Progenitor cell of endocrine pancreas (in vitro differentiated cells): ENCODE measurements around the gene CNTNAP4. TPM values are rescaled to one million over a fixed set of nuclear protein-coding genes. Genes with fewer than 3 reads are reported as not detected.

Experiments
- DNase-seq: peaks from one replicate; pipeline ENCODE4 v3.0.0; 2021; ENCODE audit warnings: low spot score; ENCODE audit not compliant: unreplicated experiment
- H3K27ac Mint-ChIP-seq: 2 replicates; pipeline ENCODE4 v1.8.0; 2021; ENCODE audit warnings: mild to moderate bottlenecking, moderate library complexity, mixed read lengths
- H3K27me3 Mint-ChIP-seq: 2 replicates; pipeline ENCODE4 v1.8.0; 2021; ENCODE audit warnings: mixed read lengths
- H3K36me3 Mint-ChIP-seq: 2 replicates; pipeline ENCODE4 v1.8.0; 2022; ENCODE audit warnings: mixed read lengths; ENCODE audit not compliant: insufficient read depth
- H3K4me1 Mint-ChIP-seq: 2 replicates; pipeline ENCODE4 v1.8.0; 2021; ENCODE audit warnings: low read depth, mixed read lengths
- H3K4me3 Mint-ChIP-seq: 2 replicates; pipeline ENCODE4 v1.8.0; 2021; ENCODE audit warnings: low read depth, mild to moderate bottlenecking, moderate library complexity, mixed read lengths
- H3K9me3 Mint-ChIP-seq: 2 replicates; pipeline ENCODE4 v1.8.0; 2021; ENCODE audit warnings: low read depth, mixed read lengths
- CTCF ChIP-seq: fragments of 200-600 bp; sonication (generic); IDR thresholded peaks from one replicate; pipeline ENCODE4 v1.5.0; 2021; ENCODE audit warnings: antibody characterized with exemption, mild to moderate bottlenecking; ENCODE audit not compliant: unreplicated experiment
- total RNA-seq: library from RNA; stranded (reverse); gene quantifications from 2 replicates; pipeline ENCODE4 v1.2.1, GENCODE V29; 2021

CNTNAP4 gene
- total RNA-seq, 1 donor from 2014 or later: 0.74 TPM

DNA sequence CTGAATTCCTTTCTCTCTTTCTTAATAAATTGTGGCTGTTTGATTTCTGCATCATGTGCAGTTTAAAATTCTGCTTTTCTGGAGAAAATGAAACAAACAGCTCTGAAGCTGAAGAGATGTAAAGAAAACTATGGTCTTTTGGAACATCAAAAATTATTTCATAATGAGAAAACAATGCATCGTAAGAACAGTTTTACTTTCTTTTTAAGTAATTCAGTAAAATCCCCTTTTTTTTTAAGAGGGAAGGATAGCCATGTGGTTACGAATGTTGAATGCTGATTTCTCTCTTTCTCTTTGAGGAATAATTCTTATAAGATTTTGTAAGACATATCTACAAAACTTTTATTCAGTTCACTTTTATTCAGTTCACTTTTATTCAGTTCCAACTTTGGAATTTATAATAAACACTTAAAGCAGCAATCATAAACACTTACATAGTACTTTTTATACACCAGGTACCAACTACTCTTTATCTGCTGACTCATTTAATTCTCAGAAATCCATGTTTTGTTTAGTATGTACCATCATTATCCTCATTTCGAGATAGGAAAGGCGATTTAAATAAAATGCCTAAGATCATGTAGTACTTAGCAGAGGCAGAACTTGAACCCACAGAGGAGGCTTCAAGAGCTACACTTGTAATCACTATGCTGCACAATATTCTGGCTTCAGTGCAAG is 26.6 kb downstream of the CNTNAP4 start:
- H3K36me3 Mint-ChIP-seq: no peaks in the 10 kb centered on the region
- no peak for TF ChIP-seq CTCF
- H3K4me3 Mint-ChIP-seq: no peak overlapping the region
- no peaks in the 10 kb centered on the region for H3K9me3 Mint-ChIP-seq
- no peaks in the 10 kb centered on the region for H3K27me3 Mint-ChIP-seq
- no peak for DNase-seq
- no peaks in the 10 kb centered on the region for H3K4me1 Mint-ChIP-seq
- no peak overlapping the region for H3K27ac Mint-ChIP-seq

DNA sequence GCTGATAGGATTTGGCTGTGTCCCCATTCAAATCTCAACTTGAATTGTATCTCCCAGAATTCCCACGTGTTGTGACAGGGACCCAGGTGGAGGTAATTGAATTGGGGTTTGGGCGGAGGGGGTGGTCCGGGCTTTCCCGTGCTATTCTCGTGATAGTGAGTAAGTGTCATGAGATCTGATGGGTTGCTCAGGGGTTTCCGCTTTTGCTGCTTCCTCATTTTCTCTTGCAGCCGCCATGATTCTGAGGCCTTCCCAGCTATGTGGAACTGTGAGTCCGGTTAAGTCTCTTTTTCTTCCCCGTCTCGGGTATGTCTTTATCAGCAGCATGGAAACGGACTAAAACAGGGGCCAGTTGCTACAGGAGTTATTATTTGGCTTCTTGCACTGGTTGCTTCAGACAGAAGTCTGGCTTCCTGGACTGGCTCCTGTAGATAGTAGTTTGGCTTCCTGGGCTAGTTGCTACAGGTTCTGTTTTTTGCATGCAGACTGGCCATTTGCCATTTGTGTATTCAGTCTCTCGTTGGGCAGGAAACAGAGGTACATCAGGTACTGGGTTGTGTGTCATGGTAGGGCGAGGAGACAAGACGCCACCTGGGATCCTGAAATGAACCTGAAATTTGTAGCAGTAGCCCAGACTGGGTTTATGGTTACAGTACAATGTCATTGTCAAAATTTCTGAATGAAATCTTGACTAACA is 32.6 kb downstream of the CNTNAP4 start:
- TF ChIP-seq CTCF: no peak
- Mint-ChIP-seq H3K27me3 (no peaks in the 10 kb centered on the region), H3K36me3 (no peaks in the 10 kb centered on the region), H3K4me1 (no peaks in the 10 kb centered on the region), H3K9me3 (peaks cover 3% of the 10 kb centered on the region), H3K27ac (no peak overlapping the region), H3K4me3 (no peak overlapping the region)
- no peak for DNase-seq

DNA sequence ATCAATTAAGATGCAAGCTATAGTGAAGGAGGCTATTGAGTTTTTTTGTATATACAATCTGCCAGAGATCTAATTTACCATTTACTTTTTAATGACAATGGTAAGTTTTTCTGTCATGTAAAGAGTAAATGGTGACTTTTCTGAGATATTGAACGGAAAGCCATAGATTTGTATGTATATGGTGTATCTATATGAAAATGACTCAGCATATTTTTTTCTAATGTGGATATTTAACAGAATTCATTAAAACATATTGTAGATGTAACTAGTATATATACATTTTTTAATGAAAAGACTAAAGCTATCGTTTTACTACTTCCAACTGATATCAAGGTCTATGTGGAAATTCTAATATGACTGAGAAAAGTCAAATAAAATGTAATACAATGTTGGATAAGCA is 34.1 kb downstream of the CNTNAP4 start:
- no peak for DNase-seq
- Mint-ChIP-seq H3K9me3 (peaks cover 3% of the 10 kb centered on the region), H3K27me3 (no peaks in the 10 kb centered on the region), H3K4me1 (no peaks in the 10 kb centered on the region), H3K4me3 (no peak overlapping the region), H3K27ac (no peak overlapping the region), H3K36me3 (no peaks in the 10 kb centered on the region)
- TF ChIP-seq CTCF: no peak

- Mint-ChIP-seq H3K36me3 (no peaks in the 10 kb centered on the region), H3K4me3 (no peak overlapping the region), H3K9me3 (peaks cover 11% of the 10 kb centered on the region), H3K27me3 (no peaks in the 10 kb centered on the region), H3K4me1 (peaks cover 3% of the 10 kb centered on the region), H3K27ac (no peak overlapping the region)
- TF ChIP-seq CTCF: no peak
- no peak for DNase-seq
These were observed 41.4 kb downstream of the CNTNAP4 start for GRCh38 chr16:76318565-76318964.

- H3K36me3 Mint-ChIP-seq: no peaks in the 10 kb centered on the region
- H3K4me3 Mint-ChIP-seq: no peak overlapping the region
- H3K9me3 Mint-ChIP-seq: peaks cover 6% of the 10 kb centered on the region
- no peak overlapping the region for H3K27ac Mint-ChIP-seq
- DNase-seq: no peak
- H3K27me3 Mint-ChIP-seq: no peaks in the 10 kb centered on the region
- H3K4me1 Mint-ChIP-seq: peaks cover 1% of the 10 kb centered on the region
- no peak for TF ChIP-seq CTCF
These were observed 51.9 kb downstream of the CNTNAP4 start for GRCh38 chr16:76329106-76329505.
